Left ventricle myocardium inferior (tissue), 1 donor: ENCODE data around the gene KCNH4. TPM values are rescaled to one million over a fixed set of nuclear protein-coding genes. Genes with fewer than 3 reads are reported as not detected.
"Not testable (repeated sequence)": the region's sequence is repeated elsewhere in the genome, so short reads cannot be mapped to it uniquely, and the experiment has no call there.

Source experiments
- DNase-seq: peaks from one replicate; pipeline ENCODE4 v3.0.0-alpha.2; 2020
- H3K27ac ChIP-seq: fragments of 200-600 bp; replicated peaks from 2 replicates; pipeline ENCODE4 v1.8.0; 2021
- H3K27me3 ChIP-seq: fragments of 200-600 bp; 2 replicates; pipeline ENCODE4 v1.8.0; 2021; ENCODE audit warnings: low read depth
- H3K36me3 ChIP-seq: fragments of 200-600 bp; 2 replicates; pipeline ENCODE4 v1.8.0; 2021
- H3K4me1 ChIP-seq: fragments of 200-600 bp; 2 replicates; pipeline ENCODE4 v1.8.0; 2021
- H3K4me3 ChIP-seq: fragments of 200-600 bp; 2 replicates; pipeline ENCODE4 v1.8.0; 2021; ENCODE audit warnings: mild to moderate bottlenecking, moderate library complexity
- H3K9me3 ChIP-seq: fragments of 200-600 bp; replicated peaks from 2 replicates; pipeline ENCODE4 v1.8.0; 2021
- intact Hi-C: fragments of 100-400 bp; cut with micrococcal nuclease; formaldehyde crosslinking; loops from one replicate; pipeline ENCODE4 v1.11.0; 2022
- total RNA-seq: library from RNA; stranded (reverse); fragmentation: NEBNext Ultra II Directional; extraction: Animal tissue kit (Norgen Biotek cat#: 25700); gene quantifications from one replicate; pipeline ENCODE4 v1.2.1, GENCODE V29; 2021
- TF ChIP-seq, protein P1 (sequence below): fragments of 200-600 bp; IDR thresholded peaks from 2 replicates; pipeline ENCODE4 v1.8.0; 2021; ENCODE audit warnings: antibody characterized with exemption, mild to moderate bottlenecking, borderline replicate concordance
- donor health status: DM: no; HTN: yes; CAD: no; lungs with severe emphysema.

The KCNH4 gene
- total RNA-seq, 1 donor from 2014 or later, result 0.16 TPM

DNA sequence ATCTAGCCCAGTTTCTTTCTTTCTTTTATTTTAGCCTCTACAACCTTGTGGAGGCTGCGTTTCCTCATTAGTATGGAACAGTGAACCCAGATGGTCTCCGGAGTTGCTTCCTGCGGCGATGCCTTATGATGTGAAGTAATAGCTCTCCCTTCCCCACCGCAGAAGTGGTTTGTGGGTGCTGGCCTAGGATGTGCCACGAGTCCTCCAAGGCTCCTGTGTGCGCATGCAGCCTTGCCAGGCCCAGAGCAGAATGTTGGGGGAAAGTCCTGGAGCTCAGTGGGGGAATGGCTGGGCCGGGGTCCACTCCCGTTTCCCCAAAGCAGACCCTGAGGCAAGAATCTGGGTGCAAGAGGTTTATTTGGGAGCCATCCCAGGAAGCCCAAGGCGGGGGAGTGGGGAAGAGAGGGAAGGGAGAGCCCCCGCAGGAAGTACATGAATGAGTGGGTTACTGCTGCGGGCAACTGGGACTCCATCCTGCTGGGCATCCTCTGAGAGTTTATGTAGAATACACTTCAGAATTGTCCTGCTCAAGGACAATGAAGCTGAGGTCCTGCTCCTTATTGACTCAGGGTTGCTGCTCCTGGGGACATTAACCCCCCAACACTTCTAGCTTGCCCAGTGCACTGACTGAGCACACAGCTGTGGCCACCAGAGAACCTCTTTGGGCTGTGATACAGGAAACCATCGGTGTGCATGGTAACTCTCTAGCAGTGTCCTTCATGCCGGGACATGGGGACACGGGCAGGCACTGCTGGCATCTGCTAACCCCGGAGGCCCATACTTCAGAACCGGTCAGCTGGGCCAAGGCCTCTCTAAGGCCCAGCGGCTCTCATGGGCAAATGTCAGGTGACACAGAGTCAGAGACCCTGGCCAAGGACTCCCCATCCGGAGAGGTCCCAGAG is 8.1 kb upstream of the KCNH4 start:
- intact Hi-C loops, result no loop called here
- Histone ChIP-seq H3K4me3 (no peak overlapping the region), H3K27ac (no peak overlapping the region), H3K27me3 (no peaks in the 10 kb centered on the region), H3K36me3 (no peaks in the 10 kb centered on the region), H3K4me1 (peaks cover 25% of the 10 kb centered on the region), H3K9me3 (no peaks in the 10 kb centered on the region)
- no peak for DNase-seq
- TF ChIP-seq, protein P1, sequence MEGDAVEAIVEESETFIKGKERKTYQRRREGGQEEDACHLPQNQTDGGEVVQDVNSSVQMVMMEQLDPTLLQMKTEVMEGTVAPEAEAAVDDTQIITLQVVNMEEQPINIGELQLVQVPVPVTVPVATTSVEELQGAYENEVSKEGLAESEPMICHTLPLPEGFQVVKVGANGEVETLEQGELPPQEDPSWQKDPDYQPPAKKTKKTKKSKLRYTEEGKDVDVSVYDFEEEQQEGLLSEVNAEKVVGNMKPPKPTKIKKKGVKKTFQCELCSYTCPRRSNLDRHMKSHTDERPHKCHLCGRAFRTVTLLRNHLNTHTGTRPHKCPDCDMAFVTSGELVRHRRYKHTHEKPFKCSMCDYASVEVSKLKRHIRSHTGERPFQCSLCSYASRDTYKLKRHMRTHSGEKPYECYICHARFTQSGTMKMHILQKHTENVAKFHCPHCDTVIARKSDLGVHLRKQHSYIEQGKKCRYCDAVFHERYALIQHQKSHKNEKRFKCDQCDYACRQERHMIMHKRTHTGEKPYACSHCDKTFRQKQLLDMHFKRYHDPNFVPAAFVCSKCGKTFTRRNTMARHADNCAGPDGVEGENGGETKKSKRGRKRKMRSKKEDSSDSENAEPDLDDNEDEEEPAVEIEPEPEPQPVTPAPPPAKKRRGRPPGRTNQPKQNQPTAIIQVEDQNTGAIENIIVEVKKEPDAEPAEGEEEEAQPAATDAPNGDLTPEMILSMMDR, result no peak

DNA sequence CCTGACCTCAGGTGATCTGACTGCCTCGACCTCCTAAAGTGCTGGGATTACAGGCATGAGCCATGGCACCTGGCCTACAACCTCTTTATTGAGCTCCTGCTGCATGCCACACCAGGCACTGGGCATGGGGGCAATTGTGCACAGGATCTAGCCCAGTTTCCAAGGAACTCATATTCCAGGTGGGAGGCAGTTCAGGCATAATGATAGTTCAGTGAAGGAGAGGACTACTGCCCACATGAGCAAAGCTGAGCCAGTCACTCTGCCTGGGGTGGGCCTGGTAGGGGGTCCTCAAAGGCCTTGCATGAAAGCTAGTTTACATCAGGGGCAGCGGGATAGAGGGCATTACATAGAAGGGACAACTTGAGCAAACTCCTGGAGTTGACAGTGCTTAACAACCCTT is 6.9 kb upstream of the KCNH4 start:
- no peak overlapping the region for H3K27ac ChIP-seq
- intact Hi-C loops, result no loop called here
- H3K4me3 ChIP-seq, result no peak overlapping the region
- H3K36me3 ChIP-seq, result no peaks in the 10 kb centered on the region
- DNase-seq, result no peak
- H3K9me3 ChIP-seq, result no peaks in the 10 kb centered on the region
- TF ChIP-seq, protein P1, result no peak
- H3K4me1 ChIP-seq, result peaks cover 22% of the 10 kb centered on the region
- no peaks in the 10 kb centered on the region for H3K27me3 ChIP-seq

DNA sequence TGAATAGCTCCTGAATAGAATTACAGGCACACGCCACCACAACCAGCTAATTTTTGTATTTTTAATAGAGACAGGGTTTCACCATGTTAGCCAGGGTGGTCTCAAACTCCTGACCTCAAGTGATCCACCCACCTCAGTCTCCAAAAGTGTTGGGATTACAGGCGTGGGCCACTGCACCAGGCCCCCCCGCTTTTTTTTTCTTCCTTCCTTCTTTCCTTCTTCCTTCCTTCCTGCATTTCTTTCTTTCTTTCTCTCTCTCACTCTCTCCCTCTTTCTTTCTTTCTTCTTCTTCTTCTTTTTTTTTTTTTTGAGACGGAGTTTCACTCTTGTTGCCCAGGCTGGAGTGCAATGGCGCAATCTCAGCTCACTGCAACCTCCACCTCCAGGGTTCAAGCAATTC is 5.2 kb upstream of the KCNH4 start:
- H3K36me3 ChIP-seq, H3K4me3 ChIP-seq, intact Hi-C loops, H3K27ac ChIP-seq, H3K9me3 ChIP-seq, DNase-seq: not testable (repeated sequence)
- Histone ChIP-seq H3K27me3 (peaks cover 11% of the 10 kb centered on the region), H3K4me1 (peaks cover 26% of the 10 kb centered on the region)

DNA sequence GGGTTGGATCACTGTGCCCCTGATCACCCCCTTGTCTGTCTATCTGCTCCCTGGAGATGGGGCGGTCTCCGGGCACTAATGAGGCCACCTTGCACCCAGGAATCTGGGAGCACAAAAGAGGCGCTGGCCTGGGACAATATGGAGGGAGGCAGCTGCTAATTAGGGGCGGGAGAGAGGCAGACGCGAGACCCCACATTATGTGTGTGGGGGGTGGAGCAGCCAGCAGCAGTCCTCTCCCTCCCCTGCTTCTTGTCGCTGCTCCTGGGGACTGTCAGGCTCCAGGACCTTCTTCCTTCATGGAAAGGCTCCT is 4.6 kb upstream of the KCNH4 start:
- Histone ChIP-seq H3K36me3 (no peaks in the 10 kb centered on the region), H3K27ac (no peak overlapping the region), H3K27me3 (peaks cover 18% of the 10 kb centered on the region), H3K4me3 (no peak overlapping the region), H3K9me3 (no peaks in the 10 kb centered on the region), H3K4me1 (peaks cover 32% of the 10 kb centered on the region)
- intact Hi-C loops, result no loop called here
- no peak for DNase-seq
- TF ChIP-seq, protein P1, result no peak

DNA sequence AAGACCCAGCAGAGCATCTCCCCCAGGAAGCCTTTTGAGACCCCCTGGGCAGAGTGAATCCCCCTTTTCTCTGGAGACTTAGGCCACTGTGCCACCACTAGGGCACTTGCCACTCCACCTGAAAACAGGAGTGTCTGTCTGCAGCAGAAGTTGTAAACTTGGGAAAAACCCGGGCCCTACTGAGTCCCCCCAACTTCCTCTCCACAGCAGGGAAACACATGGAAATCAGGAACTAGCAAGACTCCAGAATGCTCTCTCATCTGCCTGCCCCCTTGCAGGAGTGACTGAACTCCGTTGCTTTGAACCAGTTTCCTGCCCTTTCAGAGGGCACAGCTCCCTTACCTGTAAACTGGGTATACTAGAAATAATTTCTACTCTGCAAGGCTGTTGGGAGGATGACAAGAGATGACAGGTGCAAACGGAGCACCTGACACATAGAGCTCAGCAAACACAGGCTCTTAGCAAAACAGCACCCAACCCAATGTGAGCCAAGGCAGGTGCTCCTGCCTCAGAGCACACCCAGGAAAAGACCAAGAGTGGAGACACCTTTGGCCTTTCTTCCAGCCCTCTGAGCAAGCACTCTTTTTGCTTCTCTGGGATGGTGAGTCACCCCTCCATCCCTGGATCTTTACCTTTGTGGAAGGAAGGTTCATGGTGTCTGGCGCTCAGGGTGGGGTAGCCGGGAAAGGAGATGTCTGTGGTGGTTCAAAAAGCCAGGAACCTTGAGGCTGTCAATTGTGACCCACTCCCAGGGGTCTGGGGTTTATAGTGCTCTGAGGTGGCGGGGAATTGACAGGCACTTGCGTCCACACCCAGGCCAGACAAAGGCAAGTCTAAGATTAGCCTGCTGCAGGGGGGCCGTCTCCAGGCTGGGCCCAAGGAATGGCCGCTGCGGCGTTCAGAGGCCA is 4.0 kb upstream of the KCNH4 start, which contains the start of gene HCRT:
Gene HCRT, minus strand, starts transcription at position 740 of the 908 bp plus-strand sequence. Its CDS starts 87 bp downstream, at position 653.
- Histone ChIP-seq H3K4me3 (peak within 1 kb of the TSS; percentile 68), H3K36me3 (no peaks in the 10 kb centered on the region), H3K27me3 (peaks cover 24% of the 10 kb centered on the region), H3K27ac (peak within 1 kb of the TSS; percentile 90), H3K9me3 (no peaks in the 10 kb centered on the region), H3K4me1 (peaks cover 38% of the 10 kb centered on the region)
- intact Hi-C loops, result no loop called here
- TF ChIP-seq, protein P1, result no peak
- no peak for DNase-seq
